NCI-H460 (cell line): Measurements from ENCODE around the gene MPG. TPM values are rescaled to one million over a fixed set of nuclear protein-coding genes. Genes with fewer than 3 reads are reported as not detected.
A peak's percentile ranks its signal among the peaks of the same experiment; 100 is the strongest.

ENCODE experiments used
- DNase-seq: peaks from one replicate; pipeline ENCODE4 v3.0.0-alpha.2; 2016; ENCODE audit warnings: low read depth; ENCODE audit errors: extremely low read depth
- total RNA-seq: library from RNA; depleted of rRNA; stranded (reverse); fragments of >200 nt; shearing (Covaris generic); gene quantifications from 2 replicates; pipeline ENCODE4 v1.2.3, GENCODE V29; 2014

Gene MPG
- total RNA-seq, 1 experiment from 2014 or later = 84.4 TPM

- no peak for DNase-seq
Observed at GRCh38 chr16:83060-83603, 5.1 kb downstream of the MPG start.

- no peak for DNase-seq
Observed at GRCh38 chr16:83781-84615, 6.0 kb downstream of the MPG start.

GRCh38 chr16:84718-85406 lies 6.8 kb downstream of the MPG start:
- DNase-seq = no peak

GRCh38 chr16:85407-85782 lies 7.4 kb downstream of the MPG start:
- no peak for DNase-seq

- no peak for DNase-seq
Observed at GRCh38 chr16:85865-86264, 7.8 kb downstream of the MPG start.

GRCh38 chr16:86483-86952 lies 8.5 kb downstream of the MPG start:
- DNase-seq = no peak

GRCh38 chr16:88613-89012 lies 10.6 kb downstream of the MPG start:
- DNase-seq = no peak

GRCh38 chr16:89391-90302 lies 11.6 kb downstream of the MPG start:
- DNase-seq = no peak

- DNase-seq = no peak
Observed at GRCh38 chr16:91484-91883, 13.5 kb downstream of the MPG start.

GRCh38 chr16:92431-93339 lies 14.7 kb downstream of the MPG start:
- DNase-seq = no peak

GRCh38 chr16:94918-95265 lies 16.9 kb downstream of the MPG start:
- no peak for DNase-seq

- DNase-seq = peak; percentile 89
Observed at GRCh38 chr16:96935-97381, 18.9 kb downstream of the MPG start.

GRCh38 chr16:97822-98221 lies 19.8 kb downstream of the MPG start:
- DNase-seq = no peak

GRCh38 chr16:100989-101388 lies 23.0 kb downstream of the MPG start:
- no peak for DNase-seq

GRCh38 chr16:101586-101985 lies 23.6 kb downstream of the MPG start:
- no peak for DNase-seq

GRCh38 chr16:102060-102855 lies 24.2 kb downstream of the MPG start:
- no peak for DNase-seq

- no peak for DNase-seq
Observed at GRCh38 chr16:104355-104754, 26.3 kb downstream of the MPG start.

GRCh38 chr16:104928-105327 lies 26.9 kb downstream of the MPG start:
- DNase-seq = no peak

GRCh38 chr16:105521-105920 lies 27.5 kb downstream of the MPG start:
- no peak for DNase-seq
